ACC112 (cell line): ENCODE measurements around the gene RHOT1.
A peak's percentile ranks its signal among the peaks of the same experiment; 100 is the strongest.
"Not testable (repeated sequence)": the region's sequence is repeated elsewhere in the genome, so short reads cannot be mapped to it uniquely, and the experiment has no call there.

Experiments used
- H2AFZ ChIP-seq: fragments of 200-600 bp; sonication (generic); one replicate; pipeline ENCODE4 v1.6.0; 2017; ENCODE audit warnings: antibody characterized with exemption, low read length; ENCODE audit not compliant: unreplicated experiment
- H3K27ac ChIP-seq: fragments of 200-600 bp; sonication (generic); 2 replicates; pipeline ENCODE4 v1.5.1; 2014; ENCODE audit warnings: low read depth, mild to moderate bottlenecking, antibody characterized with exemption, low read length, moderate library complexity
- H3K27me3 ChIP-seq: fragments of 200-600 bp; sonication (generic); 2 replicates; pipeline ENCODE4 v1.6.1; 2014; ENCODE audit warnings: mild to moderate bottlenecking, antibody characterized with exemption, low read length, moderate library complexity, mixed read lengths; ENCODE audit not compliant: insufficient read depth
- H3K36me3 ChIP-seq: fragments of 200-600 bp; sonication (generic); 2 replicates; pipeline ENCODE4 v1.6.1; 2016; ENCODE audit warnings: mild to moderate bottlenecking, antibody characterized with exemption, low read length, moderate library complexity, mixed read lengths; ENCODE audit not compliant: insufficient read depth
- H3K4me1 ChIP-seq: fragments of 200-600 bp; sonication (generic); one replicate; pipeline ENCODE4 v1.6.1; 2016; ENCODE audit warnings: low read length, mixed read lengths; ENCODE audit not compliant: insufficient read depth, unreplicated experiment, control insufficient read depth
- H3K4me3 ChIP-seq: fragments of 200-600 bp; sonication (generic); 2 replicates; pipeline ENCODE4 v1.5.1; 2014; ENCODE audit warnings: mild to moderate bottlenecking, low read depth, low read length
- H3K79me2 ChIP-seq: fragments of 200-600 bp; sonication (generic); one replicate; pipeline ENCODE4 v1.6.0; 2016; ENCODE audit warnings: low read length; ENCODE audit not compliant: control insufficient read depth, unreplicated experiment, insufficient read depth

RHOT1 gene

DNA sequence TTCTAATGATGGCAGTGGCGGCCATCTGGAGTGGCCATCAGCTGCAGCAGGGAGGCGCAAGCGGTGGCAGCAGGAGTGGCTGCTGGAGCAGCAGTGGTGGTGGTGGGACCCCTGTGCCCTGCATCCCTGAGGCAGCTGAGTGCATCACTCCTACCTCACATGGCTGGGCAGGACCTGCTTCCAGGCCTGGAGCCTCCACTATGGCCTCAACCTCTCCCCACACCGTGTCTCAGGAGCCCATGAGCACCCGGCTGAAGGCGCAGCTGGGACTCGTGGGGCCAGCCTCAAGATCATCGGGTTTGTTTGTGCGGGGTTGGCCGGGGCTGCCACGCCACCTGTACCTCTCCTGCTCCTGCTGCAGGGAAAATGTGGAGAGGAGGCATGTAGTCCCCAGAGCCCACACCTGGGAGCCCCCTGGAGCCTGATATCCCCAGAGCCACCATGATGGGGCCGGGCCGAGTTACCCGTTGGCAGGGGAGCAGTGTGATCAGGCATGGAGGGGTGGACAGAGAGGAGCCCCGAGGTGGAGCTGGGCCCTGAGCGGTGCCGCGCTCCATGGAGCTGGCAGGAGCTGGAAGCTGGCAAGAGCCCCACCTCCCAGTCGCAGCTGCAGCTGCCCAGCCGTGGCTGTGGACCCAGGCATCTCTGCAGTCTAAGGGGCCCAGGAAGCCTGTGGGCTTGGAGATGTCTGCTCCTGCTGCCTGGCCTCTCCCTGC is 16.7 kb downstream of the RHOT1 start:
- no peak overlapping the region for H3K27ac ChIP-seq
- peaks cover 2% of the 10 kb centered on the region for H3K79me2 ChIP-seq
- H2AFZ ChIP-seq: no peak overlapping the region
- H3K4me3 ChIP-seq: no peak overlapping the region
- H3K36me3 ChIP-seq: 0 out of 2 replicates have a peak, but pooled peaks cover 6% of the 10 kb centered on the region
- H3K27me3 ChIP-seq: no peaks in the 10 kb centered on the region
- H3K4me1 ChIP-seq: peaks cover 32% of the 10 kb centered on the region

DNA sequence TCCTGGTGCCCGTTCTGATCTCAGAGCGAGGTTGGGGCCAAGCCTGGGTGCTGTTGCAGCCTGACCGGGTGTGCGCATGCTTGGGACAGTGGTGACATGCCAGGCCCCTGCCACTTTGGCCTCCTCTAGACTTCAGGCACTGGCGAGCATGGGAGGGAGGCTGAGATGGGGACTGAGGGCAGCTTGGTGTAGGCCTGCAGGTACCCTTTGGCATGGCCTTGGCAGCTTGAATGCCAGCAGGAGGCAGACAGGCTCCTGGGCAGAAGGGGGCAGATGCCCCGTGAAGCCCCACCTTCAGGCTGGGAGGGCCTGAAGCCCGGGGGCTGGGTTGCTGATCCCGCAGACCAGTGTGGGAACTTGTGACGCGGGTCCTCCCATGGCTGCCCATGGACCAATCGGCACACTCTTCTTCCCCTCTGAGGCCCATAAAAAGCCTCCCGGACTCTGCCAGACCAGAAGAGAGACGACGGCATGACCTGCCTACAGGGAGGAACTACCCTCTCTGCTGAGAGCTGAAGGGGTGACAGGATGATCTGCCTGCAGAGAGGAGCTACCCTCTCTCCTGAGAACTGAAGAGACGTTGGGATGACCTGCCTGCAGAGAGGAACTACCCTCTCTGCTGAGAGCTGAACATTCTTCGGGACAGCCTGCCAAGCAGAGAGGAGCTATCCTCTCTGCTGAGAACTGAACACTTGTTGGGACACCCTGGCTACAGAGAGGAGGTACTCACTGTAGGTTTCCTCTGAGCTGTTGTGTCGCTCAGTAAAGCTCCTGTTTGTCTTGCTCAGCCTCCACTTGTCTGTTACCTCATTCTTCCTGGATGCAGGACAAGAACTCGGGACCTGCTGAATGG is 17.5 kb downstream of the RHOT1 start:
- peaks cover 32% of the 10 kb centered on the region for H3K4me1 ChIP-seq
- H2AFZ ChIP-seq: no peak overlapping the region

DNA sequence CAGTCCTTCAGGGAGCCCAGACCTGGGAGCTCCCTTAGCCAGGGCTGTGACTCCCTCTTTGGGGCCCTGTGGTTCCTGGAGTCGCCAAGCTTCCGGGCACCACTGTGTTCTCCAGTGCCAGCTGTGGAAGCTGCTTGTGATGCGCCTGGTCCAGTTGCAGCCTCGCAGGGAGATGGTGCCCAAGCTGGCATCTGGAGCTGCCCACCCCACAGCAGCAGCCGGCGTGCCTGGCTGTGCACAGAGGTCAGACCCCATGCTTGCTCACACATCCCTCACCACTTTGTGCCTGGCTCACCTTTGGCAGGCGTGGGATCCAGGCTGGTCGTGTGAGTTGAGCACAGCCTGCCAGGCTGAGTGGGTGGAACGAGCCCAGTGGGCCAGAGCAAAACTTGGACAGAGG is 18.2 kb downstream of the RHOT1 start:
- Histone ChIP-seq H3K79me2 (peaks cover 2% of the 10 kb centered on the region), H3K27me3 (no peaks in the 10 kb centered on the region), H3K4me3 (no peak overlapping the region), H3K27ac (no peak overlapping the region), H2AFZ (no peak overlapping the region), H3K4me1 (peaks cover 32% of the 10 kb centered on the region), H3K36me3 (0 out of 2 replicates have a peak, but pooled peaks cover 6% of the 10 kb centered on the region)

More for the DNA sequence above, 17.5 kb downstream of the RHOT1 start:
- Histone ChIP-seq H3K27me3 (no peaks in the 10 kb centered on the region), H3K79me2 (peaks cover 2% of the 10 kb centered on the region), H3K27ac (no peak overlapping the region), H3K4me3 (no peak overlapping the region), H3K36me3 (0 out of 2 replicates have a peak, but pooled peaks cover 6% of the 10 kb centered on the region)

DNA sequence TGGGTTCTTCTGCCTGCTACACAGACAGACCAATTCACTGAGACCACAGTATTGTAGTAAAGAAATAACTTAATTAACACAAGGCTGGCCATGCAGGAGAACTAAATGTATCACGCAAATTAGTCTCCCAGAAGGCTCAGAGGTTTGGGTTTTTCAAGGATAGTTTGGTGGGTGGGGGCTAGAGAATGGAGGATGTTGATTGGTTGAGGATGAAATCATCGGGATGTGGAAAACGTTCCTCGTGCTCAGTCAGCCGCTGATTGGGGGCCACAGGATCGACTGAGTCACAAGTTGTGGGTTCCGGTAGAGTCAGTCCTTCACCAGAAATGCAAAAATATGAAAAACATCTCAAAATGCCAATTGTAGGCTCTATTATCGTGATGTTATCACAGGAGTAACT is 18.7 kb downstream of the RHOT1 start:
- peaks cover 2% of the 10 kb centered on the region for H3K79me2 ChIP-seq
- 0 out of 2 replicates have a peak, but pooled peaks cover 6% of the 10 kb centered on the region for H3K36me3 ChIP-seq
- no peak overlapping the region for H3K4me3 ChIP-seq
- H3K27ac ChIP-seq: peak overlapping the region; percentile 66
- H3K27me3 ChIP-seq: no peaks in the 10 kb centered on the region
- H2AFZ ChIP-seq: no peak overlapping the region
- peaks cover 32% of the 10 kb centered on the region for H3K4me1 ChIP-seq

DNA sequence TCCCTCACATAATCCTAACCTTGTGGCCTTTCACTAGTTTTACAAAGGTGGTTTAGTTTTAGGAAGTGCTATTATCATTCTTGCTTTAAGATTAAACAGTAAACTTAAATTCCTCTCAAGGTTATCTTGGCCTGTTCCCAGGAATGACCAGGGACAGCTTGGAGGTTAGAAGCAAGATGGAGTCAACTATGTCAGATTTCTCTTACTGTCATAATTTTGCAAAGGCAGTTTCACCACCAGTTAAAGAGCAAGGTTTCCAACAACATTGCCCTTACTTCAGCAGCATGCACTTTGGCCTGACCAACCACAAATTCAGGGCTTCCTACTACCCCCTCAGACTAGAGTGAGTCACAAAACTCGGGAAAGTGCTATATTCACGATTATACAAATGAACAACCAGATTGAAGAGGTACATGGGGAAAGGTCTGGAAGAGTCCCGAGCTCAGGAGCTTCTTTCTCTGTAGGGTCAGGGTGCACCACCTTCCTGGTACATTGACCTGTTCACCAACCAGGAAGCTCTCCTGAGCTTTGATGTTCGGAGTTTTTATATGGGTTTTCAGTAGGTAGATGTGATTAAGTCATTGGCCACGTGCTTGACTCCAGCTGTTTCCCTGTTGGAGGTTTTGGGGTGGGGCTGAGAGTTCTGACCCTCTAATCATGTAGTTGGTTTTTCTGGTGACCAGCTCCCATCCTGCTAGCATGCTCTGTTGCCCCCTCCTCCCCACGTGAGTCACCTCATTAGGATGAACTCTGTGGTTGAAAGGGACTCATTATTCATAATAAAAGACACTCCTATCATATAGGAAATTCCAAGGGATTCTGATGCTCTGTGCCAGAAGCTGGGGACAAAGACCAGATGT is 19.4 kb downstream of the RHOT1 start:
- H3K4me3 ChIP-seq: no peak overlapping the region
- H3K79me2 ChIP-seq: peaks cover under 1% of the 10 kb centered on the region
- H3K4me1 ChIP-seq: peaks cover 29% of the 10 kb centered on the region
- peaks cover 10% of the 10 kb centered on the region for H3K36me3 ChIP-seq
- no peak overlapping the region for H2AFZ ChIP-seq
- peak overlapping the region; percentile 66 for H3K27ac ChIP-seq
- no peaks in the 10 kb centered on the region for H3K27me3 ChIP-seq

DNA sequence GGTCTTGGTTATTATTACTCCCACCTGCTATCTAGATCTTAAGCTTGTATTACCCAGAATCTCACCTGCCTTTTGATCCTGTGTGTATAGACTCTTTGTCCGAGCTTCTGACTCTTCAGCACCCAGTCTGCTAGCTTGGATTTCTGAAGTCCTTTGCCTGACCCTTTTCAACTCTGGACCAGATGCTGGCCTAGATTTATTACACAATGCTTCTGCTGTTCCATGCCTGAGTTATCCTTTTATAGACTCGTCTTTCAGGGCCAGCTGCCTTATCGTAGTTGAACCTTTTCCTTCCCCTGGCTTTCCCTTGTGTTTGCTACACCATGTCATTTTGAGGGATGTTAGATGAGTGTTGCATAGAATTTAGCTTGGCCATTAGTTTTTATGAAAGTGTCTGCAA is 32.6 kb downstream of the RHOT1 start:
- Histone ChIP-seq H3K27ac (no peak overlapping the region), H3K36me3 (peaks cover 9% of the 10 kb centered on the region; the same call in 1 of the 2 replicates), H2AFZ (no peak overlapping the region), H3K4me3 (no peak overlapping the region), H3K79me2 (no peaks in the 10 kb centered on the region), H3K4me1 (no peaks in the 10 kb centered on the region), H3K27me3 (no peaks in the 10 kb centered on the region)

DNA sequence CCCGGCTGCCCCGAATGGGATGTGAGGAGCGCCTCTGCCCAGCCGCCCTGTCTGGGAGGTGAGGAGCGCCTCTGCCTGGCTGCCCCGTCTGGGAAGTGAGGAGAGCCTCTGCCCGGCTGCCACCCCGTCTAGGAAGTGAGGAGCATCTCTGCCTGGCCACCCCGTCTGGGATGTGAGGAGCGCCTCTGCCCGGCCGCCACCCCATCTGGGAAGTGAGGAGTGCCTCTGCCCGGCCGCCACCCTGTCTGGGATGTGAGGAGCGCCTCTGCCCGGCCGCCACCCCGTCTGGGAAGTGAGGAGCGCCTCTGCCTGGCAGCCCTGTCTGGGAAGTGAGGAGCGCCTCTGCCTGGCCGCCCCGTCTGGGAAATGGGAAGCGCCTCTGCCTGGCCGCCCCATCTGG is 36.4 kb downstream of the RHOT1 start:
- not testable (repeated sequence) for H3K27ac ChIP-seq, H3K4me3 ChIP-seq, H3K36me3 ChIP-seq, H3K79me2 ChIP-seq, H3K27me3 ChIP-seq, H3K4me1 ChIP-seq, H2AFZ ChIP-seq

DNA sequence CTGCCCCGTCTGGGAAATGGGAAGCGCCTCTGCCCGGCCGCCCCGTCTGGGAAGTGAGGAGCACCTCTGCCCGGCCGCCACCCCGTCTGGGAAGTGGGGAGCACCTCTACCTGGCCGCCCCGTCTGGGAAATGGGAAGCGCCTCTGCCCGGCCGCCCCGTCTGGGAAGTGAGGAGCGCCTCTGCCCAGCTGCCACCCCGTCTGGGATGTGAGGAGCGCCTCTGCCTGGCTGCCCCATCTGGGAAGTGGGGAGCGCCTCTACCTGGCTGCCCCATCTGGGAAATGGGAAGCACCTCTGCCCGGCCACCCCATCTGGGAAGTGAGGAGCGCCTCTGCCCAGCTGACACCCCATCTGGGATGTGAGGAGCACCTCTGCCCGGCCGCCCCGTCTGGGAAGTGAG is 36.8 kb downstream of the RHOT1 start:
- not testable (repeated sequence) for H3K4me1 ChIP-seq, H2AFZ ChIP-seq, H3K79me2 ChIP-seq, H3K27ac ChIP-seq, H3K36me3 ChIP-seq, H3K27me3 ChIP-seq, H3K4me3 ChIP-seq

DNA sequence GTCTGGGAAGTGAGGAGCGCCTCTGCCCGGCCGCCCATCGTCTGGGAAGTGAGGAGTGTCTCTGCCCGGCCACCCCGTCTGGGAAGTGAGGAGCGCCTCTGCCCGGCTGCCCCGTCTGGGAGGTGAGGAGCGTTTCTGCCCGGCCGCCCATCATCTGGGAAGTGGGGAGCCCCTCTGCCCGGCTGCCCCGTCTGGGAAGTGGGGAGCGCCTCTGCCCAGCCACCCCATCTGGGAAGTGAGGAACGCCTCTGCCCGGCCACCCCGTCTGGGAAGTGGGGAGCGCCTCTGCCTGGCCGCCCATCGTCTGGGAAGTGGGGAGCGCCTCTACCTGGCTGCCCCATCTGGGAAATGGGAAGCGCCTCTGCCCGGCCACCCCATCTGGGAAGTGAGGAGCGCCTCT is 37.2 kb downstream of the RHOT1 start:
- not testable (repeated sequence) for H2AFZ ChIP-seq, H3K4me3 ChIP-seq, H3K27me3 ChIP-seq, H3K36me3 ChIP-seq, H3K4me1 ChIP-seq, H3K27ac ChIP-seq, H3K79me2 ChIP-seq

DNA sequence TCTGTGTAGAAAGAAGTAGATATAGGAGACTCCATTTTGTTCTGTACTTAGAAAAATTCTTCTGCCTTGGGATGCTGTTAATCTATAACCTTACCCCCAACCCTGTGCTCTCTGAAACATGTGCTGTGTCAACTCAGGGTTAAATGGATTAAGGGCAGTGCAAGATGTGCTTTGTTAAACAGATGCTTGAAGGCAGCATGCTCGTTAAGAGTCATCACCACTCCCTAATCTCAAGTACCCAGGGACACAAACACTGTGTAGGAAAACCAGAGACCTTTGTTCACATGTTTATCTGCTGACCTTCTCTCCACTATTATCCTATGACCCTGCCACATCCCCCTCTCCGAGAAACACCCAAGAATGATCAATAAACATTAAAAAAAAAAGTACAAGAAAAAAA is 38.0 kb downstream of the RHOT1 start:
- not testable (repeated sequence) for H3K36me3 ChIP-seq, H3K4me1 ChIP-seq, H3K27ac ChIP-seq, H3K79me2 ChIP-seq, H2AFZ ChIP-seq, H3K27me3 ChIP-seq, H3K4me3 ChIP-seq
